SK-N-MC (cell line): ENCODE results near the gene SIK2.
A peak's percentile ranks its signal among the peaks of the same experiment; 100 is the strongest.

Experiments used
- DNase-seq: peaks from one replicate; pipeline ENCODE4 v3.0.0-alpha.2; 2011; ENCODE audit warnings: low read depth, low spot score
- H3K27ac ChIP-seq: fragments of 200-600 bp; sonication (generic); 2 replicates; pipeline ENCODE4 v1.5.1; 2016; ENCODE audit warnings: mixed run types
- H3K36me3 ChIP-seq: fragments of 200-600 bp; sonication (generic); 2 replicates; pipeline ENCODE4 v1.6.1; 2017; ENCODE audit warnings: antibody characterized with exemption, low read length, mixed read lengths; ENCODE audit not compliant: insufficient read depth
- H3K4me3 ChIP-seq: fragments of 200-600 bp; sonication (generic); 2 replicates; pipeline ENCODE4 v1.5.1; 2016
- H3K9ac ChIP-seq: fragments of 200-600 bp; sonication (generic); 2 replicates; pipeline ENCODE4 v1.8.0; 2017; ENCODE audit warnings: mixed run types, mixed read lengths; ENCODE audit not compliant: insufficient read length
- H3K9me3 ChIP-seq: fragments of 200-600 bp; sonication (generic); 2 replicates; pipeline ENCODE4 v1.6.1; 2017; ENCODE audit warnings: low read depth, mild to moderate bottlenecking, antibody characterized with exemption, low read length, moderate library complexity, mixed read lengths
- EZH2 ChIP-seq: fragments of 200-600 bp; sonication (generic); IDR thresholded peaks from one replicate; pipeline ENCODE4 v1.6.1; 2017; ENCODE audit warnings: antibody characterized with exemption
- FOXP2 ChIP-seq: optimal IDR thresholded peaks from 2 replicates; pipeline ENCODE3; 2011; ENCODE audit warnings: mild to moderate bottlenecking, moderate library complexity; ENCODE audit not compliant: insufficient read depth; ENCODE audit errors: extremely low read length, control extremely low read depth
- POLR2AphosphoS5 ChIP-seq: IDR thresholded peaks from 2 replicates; pipeline ENCODE4 v1.6.1; 2012; ENCODE audit warnings: mild to moderate bottlenecking, low read depth, low read length, borderline replicate concordance

SIK2 gene

GRCh38 chr11:111624608-111625007 lies 22.4 kb downstream of the SIK2 start:
- Histone ChIP-seq H3K4me3 (no peak overlapping the region), H3K27ac (no peak overlapping the region), H3K9me3 (no peaks in the 10 kb centered on the region), H3K9ac (no peak overlapping the region), H3K36me3 (peaks cover 55% of the 10 kb centered on the region)
- no peak for DNase-seq
- TF ChIP-seq EZH2 = no peak
- TF ChIP-seq POLR2AphosphoS5 = no peak
- no peak for TF ChIP-seq FOXP2

GRCh38 chr11:111627591-111627990 lies 25.3 kb downstream of the SIK2 start:
- Histone ChIP-seq H3K4me3 (no peak overlapping the region), H3K9ac (no peak overlapping the region), H3K27ac (no peak overlapping the region), H3K36me3 (peaks cover 36% of the 10 kb centered on the region), H3K9me3 (no peaks in the 10 kb centered on the region)
- DNase-seq = no peak
- TF ChIP-seq FOXP2 = no peak
- TF ChIP-seq EZH2 = no peak
- TF ChIP-seq POLR2AphosphoS5 = no peak

GRCh38 chr11:111629499-111629898 lies 27.2 kb downstream of the SIK2 start:
- Histone ChIP-seq H3K4me3 (no peak overlapping the region), H3K9ac (no peak overlapping the region), H3K27ac (no peak overlapping the region), H3K36me3 (peaks cover 22% of the 10 kb centered on the region), H3K9me3 (no peaks in the 10 kb centered on the region)
- DNase-seq = no peak
- TF ChIP-seq EZH2 (no peak), FOXP2 (no peak), POLR2AphosphoS5 (no peak)

GRCh38 chr11:111631024-111631665 lies 28.9 kb downstream of the SIK2 start:
- Histone ChIP-seq H3K36me3 (peaks cover 18% of the 10 kb centered on the region), H3K9me3 (no peaks in the 10 kb centered on the region), H3K4me3 (no peak overlapping the region), H3K27ac (no peak overlapping the region), H3K9ac (no peak overlapping the region)
- no peak for TF ChIP-seq FOXP2
- TF ChIP-seq POLR2AphosphoS5 = no peak
- no peak for TF ChIP-seq EZH2
- DNase-seq = no peak

- Histone ChIP-seq H3K4me3 (no peak overlapping the region), H3K9ac (no peak overlapping the region), H3K36me3 (peaks cover 18% of the 10 kb centered on the region), H3K9me3 (no peaks in the 10 kb centered on the region), H3K27ac (peak overlapping the region; percentile 14; the same call in 1 of the 2 replicates)
- TF ChIP-seq POLR2AphosphoS5 (no peak), EZH2 (no peak), FOXP2 (no peak)
- DNase-seq = no peak
Observed at GRCh38 chr11:111631666-111632039, 29.4 kb downstream of the SIK2 start.

GRCh38 chr11:111632516-111633220 lies 30.4 kb downstream of the SIK2 start:
- peak; percentile 14 for DNase-seq

GRCh38 chr11:111633248-111633647 lies 31.0 kb downstream of the SIK2 start:
- H3K36me3 ChIP-seq = peaks cover 23% of the 10 kb centered on the region
- peak overlapping the region; percentile 62; the same call in 1 of the 2 replicates for H3K27ac ChIP-seq
- H3K4me3 ChIP-seq = no peak overlapping the region
- no peak for DNase-seq
- H3K9me3 ChIP-seq = no peaks in the 10 kb centered on the region
- H3K9ac ChIP-seq = no peak overlapping the region
- TF ChIP-seq EZH2 (no peak), FOXP2 (no peak), POLR2AphosphoS5 (no peak)

More at GRCh38 chr11:111632516-111633220, 30.4 kb downstream of the SIK2 start:
- peaks cover 19% of the 10 kb centered on the region for H3K36me3 ChIP-seq
- no peaks in the 10 kb centered on the region for H3K9me3 ChIP-seq
- TF ChIP-seq FOXP2 = no peak
- no peak for TF ChIP-seq POLR2AphosphoS5
- TF ChIP-seq EZH2 = no peak
- no peak overlapping the region for H3K4me3 ChIP-seq
- no peak overlapping the region for H3K9ac ChIP-seq
- H3K27ac ChIP-seq = peak overlapping the region; percentile 62; the same call in 1 of the 2 replicates

- H3K9me3 ChIP-seq = no peaks in the 10 kb centered on the region
- no peak overlapping the region for H3K9ac ChIP-seq
- peaks cover 18% of the 10 kb centered on the region for H3K36me3 ChIP-seq
- TF ChIP-seq FOXP2 (no peak), POLR2AphosphoS5 (no peak), EZH2 (no peak)
- no peak for DNase-seq
- H3K27ac ChIP-seq = peak overlapping the region; percentile 62; the same call in 1 of the 2 replicates
- no peak overlapping the region for H3K4me3 ChIP-seq
Observed at GRCh38 chr11:111633756-111634362, 31.6 kb downstream of the SIK2 start.
